Epithelial cell of esophagus (primary cell): Measurements from ENCODE around the gene NOL4L.

Experiments used
- DNase-seq: peaks from one replicate; pipeline ENCODE4 v3.0.0; 2010; ENCODE audit warnings: low read depth
- H3K4me3 ChIP-seq: 2 replicates; pipeline ENCODE4 v1.5.1; 2011; ENCODE audit warnings: mild to moderate bottlenecking, low read length, control low read depth
- CTCF ChIP-seq: IDR thresholded peaks from 2 replicates; pipeline ENCODE4 v1.5.1; 2011; ENCODE audit warnings: low read depth, mild to moderate bottlenecking, low read length, control low read depth, inconsistent platforms; ENCODE audit not compliant: insufficient read depth; ENCODE audit errors: missing control alignments

The NOL4L gene

GRCh38 chr20:32508775-32509119 is 76.4 kb downstream of the NOL4L start:
- DNase-seq, result no peak
- no peak overlapping the region for H3K4me3 ChIP-seq
- TF ChIP-seq CTCF, result no peak

GRCh38 chr20:32507998-32508774 is 76.9 kb downstream of the NOL4L start:
- DNase-seq, result no peak
- TF ChIP-seq CTCF, result no peak
- H3K4me3 ChIP-seq, result no peak overlapping the region

- no peak for DNase-seq
- H3K4me3 ChIP-seq, result no peak overlapping the region
- TF ChIP-seq CTCF, result no peak
Observed at GRCh38 chr20:32506721-32507120, 78.4 kb downstream of the NOL4L start.

- TF ChIP-seq CTCF, result no peak
- DNase-seq, result no peak
- no peak overlapping the region for H3K4me3 ChIP-seq
Observed at GRCh38 chr20:32505723-32506473, 79.2 kb downstream of the NOL4L start.

- H3K4me3 ChIP-seq, result no peak overlapping the region
- no peak for TF ChIP-seq CTCF
- DNase-seq, result peak; percentile 78
Observed at GRCh38 chr20:32501709-32502108, 83.4 kb downstream of the NOL4L start.

GRCh38 chr20:32497589-32498224 is 87.4 kb downstream of the NOL4L start:
- no peak overlapping the region for H3K4me3 ChIP-seq
- no peak for DNase-seq
- TF ChIP-seq CTCF, result no peak
